Ammon's horn (tissue), 1 donor: ENCODE measurements around the gene ST6GALNAC4.
A peak's percentile ranks its signal among the peaks of the same experiment; 100 is the strongest.

Experiments
- DNase-seq: peaks from one replicate; pipeline ENCODE4 v3.0.0-alpha.2; 2016; ENCODE audit warnings: low spot score

The ST6GALNAC4 gene, protein sequence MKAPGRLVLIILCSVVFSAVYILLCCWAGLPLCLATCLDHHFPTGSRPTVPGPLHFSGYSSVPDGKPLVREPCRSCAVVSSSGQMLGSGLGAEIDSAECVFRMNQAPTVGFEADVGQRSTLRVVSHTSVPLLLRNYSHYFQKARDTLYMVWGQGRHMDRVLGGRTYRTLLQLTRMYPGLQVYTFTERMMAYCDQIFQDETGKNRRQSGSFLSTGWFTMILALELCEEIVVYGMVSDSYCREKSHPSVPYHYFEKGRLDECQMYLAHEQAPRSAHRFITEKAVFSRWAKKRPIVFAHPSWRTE

DNA sequence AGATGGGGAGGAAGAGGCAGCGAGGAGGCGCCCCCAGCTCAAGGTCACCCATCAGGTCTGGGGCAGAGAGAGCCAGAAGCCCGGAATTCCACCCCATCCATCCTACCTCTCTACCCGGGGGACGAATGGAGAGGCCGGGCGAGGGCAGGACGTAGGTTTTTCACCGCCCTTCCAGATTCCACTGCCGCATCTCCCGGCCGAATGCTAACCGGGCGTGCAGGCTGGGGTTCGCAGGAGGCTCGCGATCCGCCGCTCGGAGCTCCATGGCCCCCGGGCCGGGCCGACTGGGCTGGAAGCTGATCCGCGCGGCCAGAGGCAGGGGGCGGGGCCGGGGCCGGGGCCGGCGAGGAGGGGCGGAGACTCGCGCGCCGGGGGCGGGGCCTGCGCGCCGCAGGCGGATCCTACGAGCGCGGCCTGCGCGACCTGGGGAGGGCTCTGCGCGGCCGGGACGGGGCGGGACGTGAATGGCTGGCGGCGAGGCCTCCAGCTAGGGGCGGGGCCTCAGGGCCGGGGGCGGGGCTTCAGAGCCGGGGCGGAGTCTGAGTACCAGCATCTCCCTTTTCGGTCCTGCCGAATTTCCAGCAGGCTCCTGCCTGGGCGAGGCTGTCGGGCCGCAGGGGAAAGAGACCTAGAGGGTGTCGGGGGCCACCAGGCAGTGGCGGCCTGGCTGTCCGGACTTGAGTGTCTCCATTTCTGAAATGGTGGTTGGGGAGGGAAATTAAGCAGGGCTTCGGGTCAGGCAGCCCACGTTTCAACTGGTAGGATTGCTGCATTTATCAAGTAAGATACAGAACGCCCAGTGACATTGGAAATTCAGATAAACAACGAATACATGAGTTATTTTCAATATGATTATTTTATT lies at the start of gene ST6GALNAC4:
Gene ST6GALNAC4 (minus strand): TSS at position 322 of the 862 bp plus-strand sequence. CDS start 622 bp downstream, outside the sequence.
- DNase-seq = peak; percentile 97

DNA sequence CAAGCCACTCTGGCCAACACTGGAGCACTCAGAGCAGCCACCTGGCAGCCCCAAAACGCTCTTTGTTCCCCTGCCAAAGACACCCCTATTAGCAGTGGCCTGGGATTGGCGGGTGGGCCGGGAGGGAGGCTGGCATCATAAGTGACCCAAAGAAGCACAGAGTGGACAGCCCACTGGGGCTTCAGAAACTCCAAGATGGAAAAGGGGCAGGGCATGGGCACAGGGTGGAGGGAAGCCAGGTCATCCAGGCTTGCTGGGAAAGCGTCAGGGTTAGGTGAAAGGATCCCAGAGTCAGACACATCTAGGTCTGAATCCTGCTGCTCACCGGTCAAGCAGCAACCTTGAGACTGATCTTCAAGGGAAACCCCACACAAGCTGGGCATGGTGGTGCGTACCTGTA lies 49.1 kb upstream of the ST6GALNAC4 start:
- DNase-seq = no peak

DNA sequence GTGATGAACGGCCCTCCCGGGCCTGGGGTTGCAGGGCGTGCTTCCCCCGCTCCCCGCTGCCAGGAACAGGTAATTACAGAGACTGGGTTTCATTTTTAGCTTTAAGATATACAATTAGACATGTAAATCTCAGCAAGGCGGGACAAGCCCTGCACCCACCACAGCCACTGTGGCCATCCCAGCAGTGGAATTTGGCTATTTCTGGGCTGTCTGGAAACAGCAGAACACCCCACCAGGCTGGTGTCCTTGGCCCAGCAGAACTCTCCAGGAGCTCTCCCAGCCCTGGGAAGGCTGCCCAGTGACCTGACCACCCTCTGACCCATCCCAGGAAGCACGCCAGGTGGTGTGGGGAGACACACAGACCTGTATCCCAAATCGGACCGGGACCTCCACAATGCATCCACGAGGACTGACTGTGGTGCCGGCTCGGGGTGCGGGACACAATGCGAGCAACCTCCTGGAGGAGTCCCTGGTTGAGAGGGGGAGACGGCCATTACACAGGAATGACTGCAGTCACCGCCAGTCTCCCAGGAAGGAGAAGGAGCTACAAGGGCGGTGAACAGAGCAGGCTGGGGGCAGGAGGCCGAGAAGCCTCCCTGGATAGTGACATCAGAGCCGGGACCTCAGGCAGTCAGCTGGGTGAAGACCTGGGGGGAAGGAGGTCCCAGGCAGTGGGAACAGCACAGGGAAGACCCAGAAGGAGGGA lies 46.7 kb upstream of the ST6GALNAC4 start:
- DNase-seq = no peak

DNA sequence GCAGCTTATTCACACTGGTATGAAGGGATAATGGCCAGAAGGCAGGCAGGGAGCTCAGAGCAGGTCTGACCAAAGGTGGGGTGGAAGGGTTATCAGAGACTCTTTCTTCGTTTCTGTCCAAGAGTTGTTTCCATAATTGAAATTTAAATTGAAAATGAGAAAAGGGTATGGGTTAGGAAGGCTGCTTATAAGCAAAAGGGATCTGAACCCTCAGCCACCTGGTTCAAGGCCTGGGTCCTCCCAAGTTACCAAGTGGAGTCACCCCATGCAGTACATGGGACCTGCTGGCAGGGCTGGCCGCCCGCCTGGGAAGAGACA lies 46.2 kb upstream of the ST6GALNAC4 start:
- no peak for DNase-seq

DNA sequence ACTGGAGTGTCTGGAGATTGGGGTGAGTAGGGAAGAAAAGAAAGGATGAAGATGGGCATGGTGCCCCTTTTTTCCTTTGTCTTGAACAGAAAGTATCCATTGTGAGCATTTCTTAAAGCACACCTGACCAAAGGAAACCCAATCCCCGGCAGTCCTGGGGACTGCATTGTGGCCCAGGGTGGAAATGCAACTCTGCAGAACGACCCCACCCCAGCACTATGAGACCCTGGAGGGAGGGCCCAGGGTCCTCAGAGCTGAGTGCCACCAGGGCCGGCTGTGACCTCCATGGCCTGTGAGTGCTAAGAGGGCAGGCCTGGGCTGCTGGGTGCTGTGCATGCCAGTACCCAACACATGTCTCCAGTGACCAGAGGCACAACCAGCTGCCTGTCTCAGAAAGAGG lies 45.4 kb upstream of the ST6GALNAC4 start:
- DNase-seq = no peak

DNA sequence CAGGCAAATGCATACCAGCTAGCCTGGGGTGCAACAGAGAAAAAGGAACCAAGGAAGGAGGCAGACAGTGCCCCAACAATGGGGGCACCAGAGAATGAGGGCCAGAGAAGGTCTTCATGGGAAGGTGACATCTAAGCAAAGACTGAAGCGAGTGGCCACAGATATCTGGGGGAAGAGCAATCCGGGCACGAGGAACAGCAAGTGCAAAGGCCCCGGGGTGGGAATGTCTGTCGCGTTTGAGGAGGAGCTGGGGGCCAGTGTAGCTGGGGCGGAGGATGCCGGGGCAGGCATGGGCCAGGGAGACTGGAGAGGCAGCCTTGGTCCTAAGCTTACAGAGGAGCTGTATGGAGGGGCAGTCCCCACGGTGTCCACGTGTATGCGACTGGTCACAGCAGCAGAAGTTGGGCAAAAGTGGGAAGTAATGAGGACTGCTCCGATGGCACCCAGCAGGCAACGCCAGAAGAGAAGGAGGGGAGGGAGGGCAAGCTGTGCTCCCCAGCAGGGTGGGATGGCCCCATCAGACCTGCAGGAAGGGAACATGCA lies 44.8 kb upstream of the ST6GALNAC4 start:
- DNase-seq = peak; percentile 13

DNA sequence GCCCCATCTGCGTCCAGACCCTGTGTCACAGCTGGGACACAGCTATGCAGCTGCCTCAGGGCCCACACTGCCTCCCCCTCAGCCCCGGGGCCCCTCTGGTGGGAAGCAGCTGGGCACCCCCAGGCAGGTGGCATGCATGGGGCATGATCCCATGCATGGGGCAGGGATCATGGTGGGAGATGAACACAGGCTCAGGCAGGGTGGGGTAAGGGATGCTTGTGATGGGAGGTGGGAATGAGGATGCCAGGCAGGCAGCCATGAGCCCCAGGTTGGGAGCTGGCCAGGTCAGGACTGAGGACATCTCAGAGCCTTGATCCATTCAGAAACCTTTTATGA lies 44.3 kb upstream of the ST6GALNAC4 start:
- no peak for DNase-seq

DNA sequence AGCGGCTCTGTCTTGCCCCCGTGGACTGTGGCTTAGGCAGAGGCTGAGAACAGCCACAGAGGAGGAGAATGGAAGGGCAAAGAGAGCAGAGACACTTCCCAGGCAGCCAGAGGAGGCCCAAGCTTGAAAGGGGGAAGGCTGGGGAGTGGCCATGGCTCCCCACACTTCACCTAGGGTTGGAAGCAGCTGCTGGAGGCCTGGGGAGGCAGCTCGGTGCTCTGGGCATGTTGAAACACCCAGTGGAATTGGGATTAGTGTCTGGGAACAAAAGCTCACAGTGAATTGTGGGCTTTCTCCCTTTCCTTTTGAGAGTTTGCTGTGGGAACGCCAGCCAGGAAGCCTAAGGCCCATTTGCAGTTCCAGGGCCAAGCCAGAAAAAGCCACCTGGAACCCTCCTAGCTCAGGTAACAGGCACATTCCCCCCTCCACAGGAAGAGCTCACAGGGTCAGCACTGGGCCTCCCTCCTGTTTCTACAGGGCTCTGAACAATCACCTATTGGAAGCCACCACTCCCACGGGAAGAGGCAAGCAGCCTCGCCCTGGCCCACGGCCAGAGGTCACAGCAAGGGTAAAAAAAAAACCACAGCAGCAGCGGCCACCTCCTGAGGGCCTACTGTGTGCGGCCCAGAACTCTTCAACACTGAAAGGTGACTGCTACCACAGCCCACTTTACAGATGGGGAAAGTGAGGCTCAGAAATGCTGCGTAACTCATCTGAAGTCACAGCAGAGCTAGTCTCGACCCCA lies 43.7 kb upstream of the ST6GALNAC4 start:
- DNase-seq = no peak

DNA sequence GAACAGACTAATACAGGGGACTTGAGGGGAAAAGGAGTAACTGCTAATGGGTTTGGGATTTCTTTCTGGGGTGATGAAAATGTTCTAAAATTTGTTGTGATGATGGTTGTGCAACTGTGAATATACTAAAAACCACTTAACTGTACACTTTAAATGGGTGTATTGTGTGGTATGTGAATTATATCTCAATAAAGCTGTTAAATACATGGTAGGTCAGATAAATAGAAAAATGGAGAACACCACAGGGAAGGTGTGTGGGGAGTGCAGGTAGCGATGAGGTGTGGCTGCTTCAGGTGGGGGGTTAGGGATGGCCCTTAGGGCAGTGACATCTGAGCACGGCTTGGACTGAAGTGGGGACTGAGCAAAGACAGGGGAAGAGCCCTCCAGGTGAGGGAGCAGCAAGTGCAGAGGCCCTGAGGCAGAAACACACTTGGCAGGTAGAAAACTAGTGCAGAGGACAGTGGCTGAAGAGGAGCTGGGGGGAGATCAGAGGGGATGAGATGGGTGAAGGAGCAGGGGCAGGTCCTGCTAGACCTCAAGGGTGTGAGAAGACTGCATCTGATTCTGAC lies 43.1 kb upstream of the ST6GALNAC4 start:
- no peak for DNase-seq

DNA sequence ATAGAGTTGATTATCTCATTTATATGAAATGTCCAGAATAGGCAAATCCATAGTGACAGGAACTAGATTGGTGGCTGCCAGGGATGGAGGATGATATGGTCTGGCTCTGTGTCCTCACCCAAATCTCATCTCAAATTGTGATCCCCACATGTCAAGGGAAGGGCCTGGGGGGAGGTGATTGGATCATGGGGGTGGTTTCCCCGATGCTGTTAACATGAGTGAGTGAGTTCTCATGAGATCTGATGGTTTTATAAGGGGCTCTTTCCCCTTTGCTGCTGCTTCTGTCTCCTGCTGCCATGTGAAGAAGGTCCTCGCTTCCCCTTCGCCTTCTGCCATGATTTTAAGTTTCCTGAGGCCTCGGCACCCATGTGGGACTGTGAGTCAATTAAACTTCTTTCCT lies 42.6 kb upstream of the ST6GALNAC4 start:
- DNase-seq = no peak

DNA sequence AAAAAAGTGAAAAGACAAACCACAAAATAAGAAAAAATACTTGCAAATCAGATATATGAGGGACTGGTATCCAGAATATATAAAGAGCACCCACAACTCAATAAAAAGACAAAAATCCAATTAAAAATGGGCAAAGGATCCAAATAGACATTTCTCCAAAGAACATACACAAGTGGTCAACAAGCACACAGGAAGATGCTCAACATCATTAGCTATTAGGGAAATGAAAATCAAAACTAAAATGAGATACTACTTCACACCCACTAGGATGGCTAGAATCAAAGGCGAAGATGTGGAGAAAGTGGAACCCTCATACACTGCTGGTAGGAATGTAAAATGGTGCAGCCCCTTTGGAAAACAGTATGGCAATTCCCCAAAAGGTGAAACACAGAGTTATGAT lies 41.9 kb upstream of the ST6GALNAC4 start:
- no peak for DNase-seq

DNA sequence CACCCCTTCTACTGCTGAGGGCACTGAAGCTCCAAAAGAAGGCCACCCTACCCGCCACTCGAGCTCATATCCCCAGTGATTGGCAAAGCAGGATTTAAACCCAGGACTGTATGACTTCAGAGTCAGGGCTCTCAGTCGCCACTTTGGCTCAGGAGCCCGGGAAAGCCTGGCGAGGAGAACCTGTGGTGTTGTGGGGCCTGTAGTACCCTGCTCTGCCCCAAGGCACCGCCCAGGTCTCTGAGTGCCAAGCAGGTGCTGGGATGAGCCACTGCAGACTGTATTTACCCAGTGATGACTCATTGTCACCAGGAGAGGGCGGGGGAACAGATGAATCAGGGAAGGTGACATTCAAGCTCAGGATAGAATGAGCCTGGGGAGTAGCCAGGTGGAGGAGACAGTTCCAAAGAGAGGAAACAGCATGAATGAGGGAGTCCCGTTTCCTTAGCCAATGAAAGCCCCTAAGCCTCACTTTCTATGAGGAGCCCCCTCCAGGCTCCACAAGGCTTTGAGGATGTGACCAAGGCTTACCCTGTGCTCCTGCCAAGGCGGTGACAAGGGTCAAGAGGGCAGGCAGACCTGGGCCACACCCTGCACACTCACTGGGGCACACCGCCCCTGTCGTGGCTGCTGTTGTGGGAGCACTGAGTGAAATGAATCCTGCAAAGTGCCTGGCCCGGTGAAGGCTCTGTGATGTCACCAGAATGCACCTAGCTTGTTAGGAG lies 38.6 kb upstream of the ST6GALNAC4 start:
- peak; percentile 72 for DNase-seq

DNA sequence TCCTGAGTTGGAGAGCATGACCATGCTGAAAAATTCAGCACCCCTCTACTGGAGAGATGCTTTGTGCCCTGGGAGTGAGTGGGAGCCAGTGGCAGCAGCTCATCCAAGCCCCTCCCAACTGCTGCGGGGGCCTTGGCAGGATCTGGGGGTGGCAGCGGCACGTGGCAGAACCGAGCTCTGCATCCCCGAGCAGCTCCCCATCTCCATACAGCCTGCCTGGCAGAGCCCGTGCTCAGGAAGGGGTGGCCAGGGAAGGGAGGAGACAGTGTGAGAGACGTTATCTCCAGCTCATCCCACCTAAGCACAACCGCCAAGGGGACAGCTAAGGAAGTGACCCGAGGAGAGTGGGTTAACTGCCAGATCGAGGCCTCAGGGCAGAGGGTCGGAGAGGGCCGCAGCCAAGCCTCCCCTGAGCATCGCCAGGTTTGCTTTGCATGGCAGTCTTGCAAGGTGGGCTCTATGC lies 38.0 kb upstream of the ST6GALNAC4 start:
- peak; percentile 86 for DNase-seq

DNA sequence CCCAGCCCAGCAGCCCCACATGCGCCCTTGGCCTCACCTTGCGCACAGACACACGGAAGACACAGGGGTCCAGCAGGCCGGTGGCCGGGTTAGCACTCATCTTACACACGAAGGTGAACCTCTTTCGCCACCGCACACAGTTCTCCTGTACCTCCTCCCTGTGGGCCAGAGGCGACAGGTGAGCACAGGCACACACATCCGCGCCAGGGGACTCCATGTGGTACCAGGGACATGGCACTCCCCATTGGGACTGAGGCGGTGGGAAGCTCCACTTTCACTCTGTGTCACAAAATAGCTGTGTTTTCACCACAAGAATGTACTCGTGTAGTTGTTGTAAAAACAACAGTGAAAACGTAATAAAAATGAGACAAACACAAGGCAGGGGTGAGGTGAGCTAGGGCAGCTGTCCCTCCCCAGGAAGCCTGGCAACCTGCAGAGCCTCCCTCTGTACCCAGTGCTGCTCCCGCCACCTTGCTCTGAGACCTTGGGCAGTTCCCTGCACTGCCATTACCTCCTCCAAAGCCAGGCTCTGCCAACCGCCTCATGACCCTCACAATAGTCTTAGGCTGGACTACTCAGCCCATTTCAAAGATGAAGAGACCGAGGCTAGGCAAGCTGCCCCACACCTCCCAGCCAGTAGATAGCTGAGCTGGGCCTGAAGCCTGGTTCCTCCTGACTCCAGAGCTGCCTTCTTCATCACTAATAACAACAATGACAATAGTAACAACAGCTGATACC lies 37.1 kb upstream of the ST6GALNAC4 start:
- no peak for DNase-seq

DNA sequence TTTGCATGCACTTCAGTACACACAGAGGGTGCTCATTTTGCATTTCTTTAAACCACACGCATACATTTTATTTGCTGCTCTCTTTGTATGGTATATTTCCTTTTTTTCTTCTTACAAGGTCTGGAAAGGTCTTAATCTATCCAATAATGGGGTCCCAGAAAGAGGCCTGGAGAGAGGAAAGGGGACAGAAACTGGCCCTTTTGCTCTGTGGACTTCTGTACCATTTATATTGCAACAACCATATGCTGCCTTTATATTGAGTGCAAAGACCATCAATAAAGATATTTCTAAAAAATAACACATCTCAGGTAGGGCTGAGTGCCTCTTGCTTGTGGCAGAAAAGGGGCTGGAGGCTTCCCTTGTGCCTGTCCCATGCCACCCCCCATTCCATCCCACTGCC lies 36.3 kb upstream of the ST6GALNAC4 start:
- no peak for DNase-seq

DNA sequence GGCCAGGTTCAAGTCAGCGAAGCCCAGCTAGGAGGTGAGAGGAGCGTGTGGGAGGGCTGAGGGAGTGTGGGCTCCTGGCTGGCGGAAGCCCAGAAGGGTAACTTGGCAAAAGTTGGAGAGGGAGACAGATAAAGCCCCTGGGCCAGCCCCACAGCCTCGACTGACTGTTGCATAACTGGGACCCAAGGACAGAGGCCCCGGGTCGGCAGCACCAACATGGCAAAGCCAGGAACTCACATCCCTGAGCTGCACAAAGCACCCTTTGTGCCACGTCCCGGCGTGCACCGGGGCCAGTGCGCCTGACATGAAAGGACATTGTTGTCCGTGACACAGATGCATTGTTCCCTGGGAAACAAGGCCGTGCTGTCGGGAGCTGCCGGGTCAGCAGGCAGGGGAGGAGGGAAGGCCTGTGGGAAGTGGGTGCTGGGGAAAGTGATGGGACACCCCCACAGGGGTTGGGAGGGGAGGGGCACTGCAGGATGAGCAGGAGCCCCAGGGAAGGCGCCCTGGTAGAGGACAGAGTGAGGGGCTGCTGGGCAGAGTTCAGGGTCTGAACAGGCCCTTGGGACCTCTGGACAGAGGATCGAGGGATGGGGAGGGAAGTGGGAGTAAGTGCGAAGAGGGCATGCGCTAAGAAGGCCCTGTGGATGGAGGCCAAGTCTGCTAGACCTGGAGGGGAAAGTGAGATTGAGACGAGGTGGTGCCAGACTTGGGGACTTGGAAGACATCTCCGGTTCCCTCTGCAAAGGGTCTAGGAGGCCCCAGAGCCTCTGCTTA lies 33.9 kb upstream of the ST6GALNAC4 start:
- DNase-seq = peak; percentile 98

DNA sequence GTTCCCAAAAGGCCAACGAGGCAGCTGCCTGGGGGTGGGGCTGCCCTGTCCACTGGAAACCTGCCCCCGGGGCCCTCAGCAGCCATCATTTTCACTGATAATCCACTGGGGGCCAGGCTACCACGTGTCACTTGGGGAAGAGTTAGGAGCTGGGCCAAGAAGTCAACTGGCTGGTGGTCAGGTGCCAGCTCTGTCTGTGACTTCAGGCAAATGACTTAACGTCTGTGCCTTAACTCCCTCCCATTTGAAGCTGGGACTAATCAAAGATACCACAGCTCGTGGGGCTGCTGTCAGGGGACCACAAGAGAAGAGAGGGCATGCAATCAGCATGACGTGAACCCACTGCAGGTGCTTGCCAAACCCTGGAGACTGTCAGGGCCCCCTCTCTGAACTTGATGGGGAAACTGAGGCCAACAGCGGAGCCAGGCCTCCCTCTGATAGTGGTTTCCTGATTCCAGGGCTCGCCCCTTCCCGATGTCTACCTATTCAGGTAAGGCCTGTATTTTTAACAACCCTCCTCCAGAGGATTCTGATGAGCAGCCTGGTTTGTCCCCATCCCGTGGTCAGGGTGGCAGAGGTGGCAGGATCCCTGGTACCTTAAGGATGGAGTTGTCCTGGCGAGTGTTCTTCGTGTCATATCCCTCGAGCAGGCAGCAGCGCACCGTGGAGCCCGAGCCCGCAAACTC lies 33.1 kb upstream of the ST6GALNAC4 start:
- DNase-seq = peak; percentile 80

DNA sequence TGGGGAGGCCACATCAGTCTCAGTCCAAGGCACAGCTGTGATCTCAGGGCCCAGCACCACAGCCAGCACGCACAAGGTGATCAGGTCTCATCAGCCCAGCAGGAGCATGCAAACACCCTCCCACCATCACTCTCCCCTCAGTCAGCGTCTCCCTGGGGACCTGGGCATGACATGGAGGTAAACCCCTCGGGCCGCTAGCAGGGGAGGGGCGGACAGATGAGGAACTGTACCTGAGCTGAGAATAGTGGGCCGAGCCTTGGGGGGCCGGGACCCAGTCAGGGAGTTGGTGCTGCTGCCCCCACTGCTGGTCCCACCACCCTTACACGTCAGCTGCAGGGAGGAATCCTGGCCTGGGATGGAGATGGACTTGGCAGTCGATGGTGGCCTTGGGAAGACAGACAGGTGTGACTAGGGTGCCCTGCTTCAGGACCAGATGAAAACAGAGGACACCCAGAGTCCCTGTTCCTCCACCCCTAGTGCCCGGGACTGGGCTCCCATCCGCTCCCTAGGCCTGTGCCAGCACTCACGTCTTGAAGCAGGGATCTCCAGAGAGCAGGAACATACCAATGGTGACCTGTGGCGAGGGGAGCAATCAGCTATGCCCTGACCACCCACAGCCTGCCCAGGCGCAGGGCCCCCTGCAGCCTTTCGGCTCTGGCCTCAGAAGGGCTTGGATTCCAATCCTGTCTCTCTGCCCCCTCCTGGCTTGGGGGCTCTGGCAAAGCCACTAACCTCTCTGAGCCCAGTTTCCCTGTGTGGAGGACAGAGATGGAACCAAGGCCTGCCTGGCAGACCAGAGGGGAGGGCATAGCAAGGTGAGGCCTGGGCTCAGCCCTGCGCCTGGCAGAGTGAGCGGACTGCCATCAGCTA lies 31.2 kb upstream of the ST6GALNAC4 start:
- no peak for DNase-seq
